Head of caudate nucleus (tissue), 42 donors: Measurements from ENCODE around the gene PZP.
"Not testable (repeated sequence)": the region's sequence is repeated elsewhere in the genome, so short reads cannot be mapped to it uniquely, and the experiment has no call there.

Experiments used
- DNase-seq, 42 donors: peaks; one replicate each; pipeline versions ENCODE4 v3.0.0 to v3.0.0-alpha.2; 2020 to 2021; ENCODE audit warnings: mixed read lengths in 7 of 42
- intact Hi-C: fragments of 100-400 bp; cut with DNase I; formaldehyde crosslinking; loops from one replicate; pipeline ENCODE4 v1.15.0; 2022

PZP gene

DNA sequence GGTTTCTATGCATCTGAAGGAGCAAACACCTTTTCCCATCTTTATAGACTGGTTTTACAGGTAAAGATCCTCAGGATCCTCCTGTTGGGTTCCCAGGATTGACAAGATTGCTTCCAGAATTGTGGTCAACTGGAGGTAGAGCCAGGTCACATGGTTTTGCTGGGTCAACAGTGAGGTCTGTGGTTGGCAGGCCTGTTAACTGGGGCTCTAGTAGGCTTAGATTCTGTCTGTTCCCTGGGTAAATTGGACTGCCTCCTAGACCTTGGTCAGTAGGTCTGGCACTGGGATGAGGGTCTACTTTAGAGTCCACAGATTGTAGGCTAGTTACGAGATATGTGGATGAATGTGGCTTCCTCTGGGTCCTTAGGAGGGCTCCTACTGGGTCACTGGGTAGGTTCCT lies 3.5 kb upstream of the PZP start:
- DNase-seq, result no peak
- intact Hi-C loops, result no loop called here

DNA sequence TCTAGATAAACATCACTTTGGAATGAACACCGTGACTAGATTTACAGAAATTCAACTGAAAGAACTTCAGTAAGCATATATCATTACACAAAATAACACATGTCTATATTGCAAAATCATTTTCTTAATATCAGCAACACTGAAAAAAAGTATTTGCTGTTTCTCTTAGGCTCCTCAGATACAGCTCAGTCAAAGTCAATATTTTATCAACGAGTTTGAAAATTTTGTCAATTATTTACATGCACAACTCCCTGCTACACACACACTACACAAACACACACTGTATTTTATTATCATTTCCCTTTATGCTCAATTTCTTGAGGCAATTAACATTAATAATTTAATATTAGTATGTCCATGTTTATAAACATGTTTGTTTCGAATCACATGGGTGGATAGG lies 3.8 kb downstream of the PZP start:
- intact Hi-C loops, result no loop called here
- no peak for DNase-seq

DNA sequence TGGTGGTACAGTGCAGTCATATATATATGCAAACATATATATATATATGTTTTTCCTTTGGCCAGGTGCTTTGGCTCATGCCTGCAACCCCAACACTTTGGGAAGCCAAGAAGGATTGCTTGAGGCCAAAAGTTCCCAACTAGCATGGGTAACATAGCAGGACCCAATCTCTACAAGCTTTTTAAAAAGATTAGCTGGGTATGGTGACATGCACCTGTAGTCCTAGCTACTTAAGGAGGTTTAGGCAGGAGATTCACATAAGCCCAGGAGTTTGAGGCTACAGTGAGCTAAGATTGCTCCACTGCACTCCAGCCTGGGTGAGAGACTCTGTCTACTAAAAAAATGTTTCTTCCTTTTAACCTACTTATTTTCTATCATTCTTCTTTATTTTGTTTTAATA lies 10.2 kb downstream of the PZP start:
- intact Hi-C loops, result no loop called here
- no peak for DNase-seq

DNA sequence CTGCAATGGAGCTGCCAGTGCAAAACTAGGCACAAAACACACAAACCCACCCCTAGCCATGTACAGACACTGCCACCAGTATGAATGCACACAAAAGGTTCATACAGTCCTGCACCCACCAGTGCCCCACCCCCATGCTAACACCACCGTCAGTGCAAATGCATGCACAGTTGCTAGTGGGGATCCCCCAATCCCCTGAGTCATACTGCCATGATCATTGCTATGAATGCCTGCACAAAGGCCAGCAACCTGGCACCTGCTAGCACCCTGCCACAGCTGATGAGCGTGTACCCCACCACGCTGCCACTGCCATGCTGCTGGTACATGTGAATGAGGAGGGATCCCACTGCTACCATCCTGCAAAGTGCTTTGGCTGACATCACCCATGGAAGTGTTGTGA lies 23.9 kb downstream of the PZP start:
- intact Hi-C loops, result no loop called here
- no peak for DNase-seq

DNA sequence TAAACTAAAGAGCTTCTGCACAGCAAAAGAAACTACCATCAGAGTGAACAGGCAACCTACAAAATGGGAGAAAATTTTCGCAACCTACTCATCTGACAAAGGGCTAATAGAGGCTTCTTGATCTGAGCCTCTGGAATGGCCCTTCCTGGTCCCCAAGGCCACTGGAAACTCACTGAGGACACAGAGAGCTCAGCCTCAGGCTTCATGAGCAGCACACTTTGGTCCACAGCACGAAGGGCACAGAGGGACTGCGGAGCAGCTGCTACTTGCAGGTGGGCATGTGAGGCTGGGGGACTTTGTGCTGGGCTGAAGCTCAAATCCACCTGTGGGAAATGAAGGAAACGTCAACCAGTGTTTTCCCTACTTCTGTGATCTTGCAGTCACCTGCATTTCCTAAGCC lies 27.4 kb downstream of the PZP start:
- intact Hi-C loops, result no loop called here
- DNase-seq, result no peak

DNA sequence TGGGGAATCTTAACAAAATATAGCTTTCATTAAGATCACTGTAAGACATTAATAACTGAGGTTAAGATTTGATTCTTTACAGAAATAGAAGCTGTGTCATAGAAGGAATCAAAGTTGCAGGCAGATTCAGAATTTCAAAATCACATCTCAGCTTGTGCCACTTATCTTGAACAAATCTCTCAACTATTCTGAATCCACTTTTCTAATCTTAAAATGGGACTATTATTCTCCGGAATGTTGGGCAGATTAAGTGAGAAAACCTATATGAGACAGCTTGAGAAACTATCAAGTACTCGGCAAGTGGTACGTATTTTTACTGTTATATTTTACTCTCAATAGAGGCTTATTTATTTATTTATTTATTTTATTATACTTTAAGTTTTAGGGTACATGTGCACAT lies 28.4 kb downstream of the PZP start:
- DNase-seq, result no peak

DNA sequence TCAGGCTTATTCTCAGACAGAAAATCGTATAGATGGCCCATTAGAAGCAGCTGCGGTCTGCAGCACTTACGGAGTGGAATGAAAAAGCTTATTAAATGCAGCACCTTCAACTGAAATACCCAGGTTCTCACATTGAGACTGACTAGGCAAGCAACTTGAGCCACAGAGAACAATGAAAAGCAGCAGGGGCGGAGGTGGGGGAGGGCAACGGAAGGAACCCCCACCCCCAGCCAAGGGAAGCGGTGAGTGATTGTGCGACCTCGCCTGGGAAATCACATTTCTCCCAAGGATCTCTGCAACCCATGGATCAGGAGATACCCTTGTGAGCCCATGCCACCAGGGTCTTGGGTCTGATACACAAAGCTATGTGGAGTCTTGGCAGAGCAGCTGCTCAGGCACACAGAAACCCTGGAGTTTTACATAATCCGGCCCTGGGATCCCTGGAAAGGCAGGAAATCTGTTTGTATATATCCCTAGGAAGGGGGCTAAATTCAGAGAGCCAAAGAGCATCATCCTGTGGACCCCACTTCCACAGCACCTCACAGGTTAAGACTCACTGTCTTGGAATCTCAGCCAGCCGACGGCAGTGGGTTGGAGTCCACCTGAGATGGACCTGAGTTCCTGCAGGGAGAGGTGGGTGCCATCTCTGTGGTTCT lies 38.1 kb downstream of the PZP start:
- no peak for DNase-seq
- intact Hi-C loops, result no loop called here

More for the DNA sequence above, 28.4 kb downstream of the PZP start:
- intact Hi-C loops, result no loop called here

DNA sequence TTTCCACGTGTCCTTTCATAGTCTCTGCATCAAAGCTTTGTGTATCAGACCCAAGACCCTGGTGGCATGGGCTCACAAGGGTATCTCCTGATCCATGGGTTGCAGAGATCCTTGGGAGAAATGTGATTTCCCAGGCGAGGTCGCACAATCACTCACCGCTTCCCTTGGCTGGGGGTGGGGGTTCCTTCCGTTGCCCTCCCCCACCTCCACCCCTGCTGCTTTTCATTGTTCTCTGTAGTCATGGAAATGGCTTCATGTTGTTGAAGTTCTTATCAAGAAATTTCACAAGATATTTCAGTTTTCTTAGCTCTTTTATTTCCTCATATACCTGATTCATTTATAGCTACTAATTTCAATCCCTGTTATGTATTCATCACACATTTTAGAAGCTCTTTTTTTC lies 40.9 kb downstream of the PZP start:
- intact Hi-C loops, result not testable (repeated sequence)

DNA sequence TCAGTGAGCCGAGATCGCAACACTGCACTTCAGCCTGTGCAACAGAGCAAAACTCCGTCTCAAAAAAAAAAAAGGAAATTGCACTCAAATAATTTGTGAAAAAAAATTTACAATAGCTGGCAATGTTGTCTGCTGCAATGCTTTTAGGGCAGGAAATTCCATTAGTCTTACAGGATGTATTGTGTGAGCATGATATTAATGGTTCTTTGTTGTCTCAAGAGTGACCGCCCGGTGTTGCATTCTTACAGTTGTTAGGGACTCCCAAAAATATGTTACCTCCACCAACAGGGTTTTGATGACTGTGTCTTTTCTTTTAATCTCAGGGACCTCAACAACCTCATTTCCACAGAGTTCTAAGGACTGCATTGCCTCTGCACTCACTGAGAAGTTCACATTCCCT lies 44.8 kb downstream of the PZP start:
- intact Hi-C loops, result no loop called here
- DNase-seq, result no peak

More for the DNA sequence above, 40.9 kb downstream of the PZP start:
- not testable (repeated sequence) for DNase-seq

DNA sequence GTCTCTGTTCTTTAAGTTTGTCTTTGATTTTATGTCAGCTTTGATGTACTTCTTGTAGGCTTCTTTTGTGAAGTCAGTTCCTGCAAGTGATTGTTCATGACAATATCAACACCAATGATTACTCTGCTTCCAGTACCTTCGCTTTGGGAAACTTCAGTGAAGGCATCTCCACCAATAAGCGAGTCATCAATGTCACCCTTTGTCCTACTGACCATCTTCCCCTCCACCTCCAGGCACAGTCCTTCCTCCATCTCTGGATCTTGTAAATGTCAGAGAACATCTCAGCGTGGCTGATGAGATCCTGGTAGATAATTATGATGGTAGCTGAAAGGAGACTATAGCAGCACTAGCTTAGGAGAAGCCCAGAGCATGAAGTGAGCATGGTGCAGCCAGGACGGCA lies 52.1 kb downstream of the PZP start:
- intact Hi-C loops, result no loop called here
- DNase-seq, result no peak

DNA sequence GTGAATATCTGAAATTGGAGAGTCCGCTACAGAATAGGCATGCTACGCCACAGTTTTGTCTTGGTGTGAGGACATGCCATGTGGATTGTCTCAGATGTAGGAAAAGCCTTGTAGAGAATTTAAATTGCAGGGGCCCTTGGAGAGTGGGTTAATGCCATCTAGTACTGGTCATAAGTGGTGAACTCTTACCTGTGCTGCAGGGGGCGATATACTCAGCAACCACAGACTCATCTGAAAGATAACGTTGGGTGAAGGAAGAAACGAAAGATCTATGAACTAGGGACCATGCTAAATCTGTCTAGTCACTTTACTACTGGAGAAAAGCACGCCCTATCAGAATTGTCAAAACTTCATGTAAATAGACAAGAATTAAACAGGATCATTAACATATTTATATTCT lies 58.8 kb downstream of the PZP start:
- intact Hi-C loops, result no loop called here
- no peak for DNase-seq

DNA sequence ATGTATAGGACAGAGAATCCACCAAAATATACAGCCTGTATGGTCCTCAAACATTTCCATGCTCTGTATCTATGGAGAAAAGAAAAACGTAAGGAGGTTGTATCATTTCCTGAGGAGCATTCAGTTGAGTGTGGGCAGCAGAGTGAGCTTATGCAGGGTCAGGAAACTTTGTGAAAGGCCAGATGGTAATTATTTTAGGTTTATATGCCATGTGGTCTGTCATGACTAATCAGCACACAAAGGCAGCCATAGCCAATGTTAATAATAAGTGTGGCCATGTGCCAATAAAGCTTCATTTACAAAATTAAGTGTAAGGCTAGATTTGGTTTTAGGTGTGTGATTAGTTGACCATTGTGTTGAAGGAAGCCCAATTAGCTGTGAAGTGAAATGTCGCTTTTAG lies 59.3 kb downstream of the PZP start:
- intact Hi-C loops, result no loop called here
- no peak for DNase-seq

DNA sequence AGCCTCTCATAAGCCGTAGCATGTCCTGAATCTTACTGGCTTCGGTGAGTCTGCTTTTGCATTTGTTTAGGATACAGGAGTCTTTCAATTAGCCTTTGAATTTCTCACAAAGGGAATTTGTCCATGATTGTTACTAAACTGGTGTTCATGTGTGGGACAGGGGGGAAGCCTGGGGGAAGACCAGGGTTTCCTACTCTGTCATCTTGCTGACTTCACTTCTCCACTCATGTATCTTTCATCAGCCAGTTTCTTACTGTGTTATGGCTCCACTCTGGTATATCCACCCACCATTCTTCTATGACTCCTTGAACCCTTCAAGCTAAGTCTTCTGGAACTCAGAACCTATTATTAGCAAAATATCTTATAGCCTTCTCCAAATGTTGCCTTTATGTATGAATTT lies 60.7 kb downstream of the PZP start:
- intact Hi-C loops, result no loop called here
- DNase-seq, result no peak

DNA sequence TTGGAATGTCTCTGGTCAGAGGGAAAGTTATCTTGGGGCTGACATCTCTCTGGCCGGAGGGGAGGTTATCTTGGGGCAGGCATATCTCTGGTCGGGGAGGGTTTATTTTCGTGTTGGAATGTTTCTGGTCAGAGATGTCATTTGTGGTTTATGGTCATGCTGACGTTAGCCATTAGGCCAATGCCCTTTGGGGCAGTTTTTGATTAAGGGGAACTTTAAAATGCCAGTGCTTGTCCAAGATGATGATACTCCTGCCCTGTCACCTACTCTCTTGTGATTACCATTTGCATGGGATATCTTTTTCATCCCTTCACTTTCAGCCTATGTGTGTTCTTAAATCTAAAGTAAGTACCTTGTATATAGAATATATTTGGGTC lies 63.5 kb downstream of the PZP start:
- DNase-seq, result no peak
- intact Hi-C loops, result no loop called here

DNA sequence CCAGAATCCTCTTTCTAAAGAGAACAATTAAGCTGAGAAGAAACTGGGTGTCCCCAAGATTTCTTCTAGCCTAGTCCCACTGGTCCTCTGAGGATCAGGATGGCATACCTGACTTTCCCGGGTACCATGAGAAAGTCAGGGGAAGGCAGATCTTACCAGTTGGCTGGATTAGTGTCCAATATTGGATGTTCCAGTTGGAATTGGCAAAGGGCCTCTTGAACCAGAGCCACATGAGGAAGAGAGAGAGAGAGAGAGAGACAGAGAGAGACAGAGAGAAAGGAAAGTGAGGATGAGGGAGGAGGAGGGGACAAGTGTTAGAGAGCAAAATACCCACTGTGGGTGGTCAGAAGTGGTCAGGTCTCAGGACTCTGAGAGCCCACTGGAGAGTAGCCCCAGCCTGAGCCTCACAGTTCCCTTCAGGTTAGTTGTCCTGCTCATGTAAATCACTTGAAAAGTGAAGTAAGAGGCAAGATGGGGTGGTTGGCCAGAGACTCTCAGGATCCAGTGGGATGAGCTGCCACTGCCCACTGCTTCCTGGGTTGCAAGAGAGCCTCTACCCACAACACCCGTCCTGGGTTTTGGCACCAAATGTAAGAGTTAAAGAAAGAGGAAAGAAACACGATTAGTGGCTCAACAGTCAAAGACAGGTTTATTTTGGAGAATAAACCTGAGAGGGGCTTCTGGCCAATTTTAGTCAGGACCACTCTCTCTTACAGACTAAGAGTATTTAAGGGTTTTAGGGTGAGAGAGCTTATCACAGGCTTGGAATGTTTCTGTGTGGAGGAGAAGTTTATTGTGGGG lies 64.1 kb downstream of the PZP start:
- no peak for DNase-seq
- intact Hi-C loops, result no loop called here

DNA sequence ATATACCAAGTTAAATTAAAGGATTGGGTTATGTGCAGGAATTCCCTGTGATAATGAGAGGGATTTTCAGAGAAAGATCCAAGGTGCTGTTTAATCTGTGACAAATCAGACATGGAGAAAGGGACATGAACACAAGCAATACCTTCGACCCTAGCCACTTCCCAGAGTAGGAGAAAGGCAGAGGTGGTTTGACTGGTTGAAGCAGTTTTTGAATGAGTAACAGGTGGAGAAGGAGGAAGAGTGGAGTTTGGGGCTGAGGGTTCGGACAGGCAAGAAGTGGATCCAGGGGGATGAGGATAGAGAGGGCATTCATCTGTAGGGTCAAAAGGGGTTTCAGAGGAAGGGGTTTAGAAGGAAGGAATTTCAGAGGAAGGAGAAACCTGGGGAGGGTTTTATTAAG lies 65.1 kb downstream of the PZP start:
- intact Hi-C loops, result no loop called here
- no peak for DNase-seq

DNA sequence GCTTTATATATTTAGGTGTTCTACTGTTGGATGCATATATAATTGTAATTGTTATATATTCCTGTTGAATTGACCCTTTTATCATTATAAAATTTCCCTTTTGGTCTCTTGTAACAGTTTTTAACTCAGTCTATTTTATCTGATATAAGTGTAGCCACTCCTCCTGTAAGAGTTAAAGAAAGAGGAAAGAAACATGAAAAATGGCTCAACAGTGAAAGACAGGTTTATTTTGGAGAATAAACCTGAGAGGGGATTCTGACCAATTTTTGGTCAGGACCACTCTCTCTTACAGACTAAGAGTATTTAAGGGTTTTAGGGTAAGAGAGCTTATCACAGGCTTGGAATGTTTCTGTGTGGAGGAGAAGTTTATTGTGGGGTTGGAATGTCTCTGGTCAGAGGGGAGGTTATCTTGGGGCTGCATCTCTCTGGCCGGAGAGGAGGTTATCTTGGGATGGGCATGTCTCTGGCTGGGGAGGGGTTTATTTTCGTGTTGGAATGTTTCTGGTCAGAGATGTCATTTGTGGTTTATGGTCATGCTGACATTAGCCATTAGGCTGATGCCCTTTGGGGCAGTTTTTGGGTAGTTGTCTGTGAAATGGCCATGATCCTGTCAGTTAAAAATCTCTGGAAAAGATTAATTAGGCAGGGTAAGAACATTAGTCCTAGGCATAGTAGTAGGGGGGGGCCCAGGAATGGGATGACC lies 68.5 kb downstream of the PZP start:
- DNase-seq, intact Hi-C loops: not testable (repeated sequence)

DNA sequence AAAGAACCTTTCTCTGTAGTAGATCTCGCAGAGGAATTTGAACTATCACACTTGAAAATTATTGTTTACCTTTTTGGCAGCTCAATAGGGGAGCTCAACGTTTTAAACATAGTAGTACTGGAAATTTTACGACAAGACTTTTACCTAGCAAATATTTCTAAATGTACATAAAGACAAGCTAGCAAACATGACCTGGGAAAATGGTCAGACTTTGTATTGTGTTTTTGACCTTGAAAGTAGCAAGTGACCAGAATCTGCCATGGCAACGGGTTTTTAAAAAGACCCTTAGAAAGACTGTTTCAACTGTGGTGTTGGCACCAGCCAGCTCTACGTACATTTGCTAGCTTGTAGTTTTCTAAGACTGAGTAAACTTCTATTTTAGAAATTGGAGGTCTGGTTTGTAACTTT lies 72.3 kb downstream of the PZP start:
- intact Hi-C loops, result no loop called here
- no peak for DNase-seq

DNA sequence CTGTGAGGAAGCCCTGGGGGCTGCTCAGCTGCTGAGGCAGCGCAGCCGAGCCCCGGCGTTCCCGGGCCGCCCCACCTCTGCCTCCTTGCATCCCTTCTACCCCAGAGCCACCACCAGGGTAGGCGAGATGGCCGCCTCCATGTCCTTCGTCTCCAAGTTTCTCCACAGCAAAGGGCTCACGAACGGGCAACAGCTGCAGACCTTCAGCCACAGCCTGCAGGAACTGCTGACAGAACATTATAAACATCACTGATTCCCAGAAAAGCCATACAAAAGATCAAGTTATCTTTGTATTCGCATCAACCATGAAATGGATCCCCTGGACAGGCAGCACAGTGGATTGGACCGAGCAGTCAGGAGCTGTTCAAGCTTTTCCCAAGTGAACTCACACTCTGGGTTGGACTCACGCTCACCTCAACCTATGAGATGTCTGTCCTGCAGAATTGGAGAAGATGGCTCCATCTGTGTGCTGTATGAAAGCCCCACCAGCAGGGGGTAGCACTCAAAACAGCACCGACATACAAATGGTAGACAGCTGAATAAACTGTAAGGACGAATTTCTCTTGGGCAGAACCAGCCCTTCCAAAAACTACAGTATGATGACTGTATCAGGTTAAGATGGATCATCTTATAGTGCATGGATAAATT lies 73.1 kb downstream of the PZP start:
- DNase-seq, result no peak
- intact Hi-C loops, result no loop called here
